PFSK-1 (cell line): ENCODE data around the gene RAD51AP2.

ENCODE experiments used
- FOXP2 ChIP-seq: optimal IDR thresholded peaks from 2 replicates; pipeline ENCODE3; 2011; ENCODE audit warnings: borderline replicate concordance, control low read depth, inconsistent platforms; ENCODE audit not compliant: insufficient read depth; ENCODE audit errors: extremely low read length, extremely low read depth
- POLR2AphosphoS5 ChIP-seq: IDR thresholded peaks from 2 replicates; pipeline ENCODE4 v1.6.1; 2012; ENCODE audit warnings: low read depth, mild to moderate bottlenecking, control low read depth, low read length, moderate library complexity
- REST ChIP-seq, 2 experiments: IDR thresholded peaks; 2 replicates each; pipeline versions ENCODE4 v1.6.1 to v1.8.0; 2011 to 2012; ENCODE audit warnings: low read depth in 2 of 2, low read length in 2 of 2, control low read depth in 1 of 2, inconsistent platforms in 1 of 2, mild to moderate bottlenecking in 1 of 2, moderate library complexity in 1 of 2; ENCODE audit not compliant: insufficient read depth in 1 of 2
- SIN3A ChIP-seq: IDR thresholded peaks from 2 replicates; pipeline ENCODE4 v1.6.1; 2012; ENCODE audit warnings: mild to moderate bottlenecking, low read length, moderate library complexity, borderline replicate concordance; ENCODE audit not compliant: insufficient read depth
- TAF1 ChIP-seq: IDR thresholded peaks from 2 replicates; pipeline ENCODE4 v1.6.1; 2012; ENCODE audit warnings: low read length, control low read depth, borderline replicate concordance; ENCODE audit not compliant: insufficient read depth

GRCh38 chr2:17558878-17559277, 40.6 kb upstream of the RAD51AP2 start:
- TF ChIP-seq TAF1 (no peak), POLR2AphosphoS5 (no peak), SIN3A (no peak), REST (IDR thresholded peaks at IDR 0.05; ENCODE audit: insufficient read depth in 1 of 2, low read depth in 2 of 2, low read length in 2 of 2) (no peak), FOXP2 (no peak)
